Adrenal gland (tissue), 12 donors: Measurements from ENCODE around the gene C12orf76. TPM values are rescaled to one million over a fixed set of nuclear protein-coding genes. Genes with fewer than 3 reads are reported as not detected.

Experiments
- DNase-seq, 7 donors: peaks; one replicate each; pipeline ENCODE4 v3.0.0-alpha.2; 2019 to 2020
- H3K27ac ChIP-seq, 5 donors: fragments of 200-600 bp; sonication (generic) in 4 of 5; 1 replicate in 3 of 5; 2 replicates in 2 of 5; pipeline versions ENCODE4 v1.5.1 to v1.8.0; 2016 to 2020; ENCODE audit warnings: mild to moderate bottlenecking in 1 of 5
- H3K27me3 ChIP-seq: fragments of 200-600 bp; 2 replicates; pipeline ENCODE4 v1.8.0; 2021
- H3K36me3 ChIP-seq, 2 donors: fragments of 200-600 bp; replicated peaks in 1 of 2; 1 replicate in 1 of 2; 2 replicates in 1 of 2; pipeline versions ENCODE4 v1.5.1 to v1.8.0; 2018 to 2022
- H3K4me1 ChIP-seq, 2 donors: fragments of 200-600 bp; replicated peaks in 1 of 2; 1 replicate in 1 of 2; 2 replicates in 1 of 2; pipeline versions ENCODE4 v1.5.1 to v1.8.0; 2018 to 2021
- H3K4me3 ChIP-seq, 4 donors: fragments of 200-600 bp; sonication (generic) in 3 of 4; one replicate each; pipeline ENCODE4 v1.5.1; 2016 to 2018
- H3K9me3 ChIP-seq, 3 donors: fragments of 200-600 bp; sonication (generic) in 1 of 3; replicated peaks in 1 of 3; 1 replicate in 2 of 3; 2 replicates in 1 of 3; pipeline versions ENCODE4 v1.5.1 to v1.8.0; 2016 to 2021
- CTCF ChIP-seq, 6 experiments: fragments of 450-650 bp in 4 of 6; fragments of 200-600 bp in 2 of 6; sonication (generic) in 1 of 6; IDR thresholded peaks; 1 replicate in 5 of 6; 2 replicates in 1 of 6; pipeline versions ENCODE4 v1.5.1 to v1.8.0; 2016 to 2021; ENCODE audit warnings: antibody characterized with exemption in 6 of 6, mild to moderate bottlenecking in 2 of 6, moderate library complexity in 1 of 6
- POLR2A ChIP-seq, 2 donors: fragments of 450-650 bp; IDR thresholded peaks; one replicate each; pipeline ENCODE4 v1.6.1; 2017; ENCODE audit warnings: antibody characterized with exemption in 2 of 2, mild to moderate bottlenecking in 2 of 2, moderate library complexity in 1 of 2
- WGBS, 4 donors: extraction: QIAGEN DNeasy Blood & Tissue Kit in 2 of 4; methylation state at CpG; one replicate each; pipeline versions ENCODE4 v1.1.5 to v1.1.7; 2013 to 2017; 5-methylcytosine and 5-hydroxymethylcytosine counted together
- intact Hi-C, 2 donors: fragments of 100-400 bp; cut with DNase I; formaldehyde crosslinking; loops; one replicate each; pipeline versions ENCODE4 v1.14.1 to v1.15.0; 2022 to 2023
- polyA plus RNA-seq, 3 donors: library from polyadenylated mRNA; stranded (reverse); fragments of 200-250 nt in 2 of 3; fragments of 350-450 nt in 1 of 3; fragmentation: Illumina TruSeq in 1 of 3; extraction: RNeasy Lipid Tissue Mini Kit (QIAGEN cat#74804) in 1 of 3; gene quantifications; one replicate each; pipeline ENCODE4 v1.2.3, GENCODE V29; 2013 to 2014
- small RNA-seq, 2 donors: library from RNA; depleted of rRNA; stranded (forward); fragments of <200 nt; gene quantifications; one replicate each; pipeline ENCODE3, GENCODE V24; 2016
- total RNA-seq, 9 donors: library from RNA; depleted of rRNA in 4 of 9; stranded (reverse); fragments of >200 nt in 4 of 9; fragments of 120-200 nt in 1 of 9; fragmentation: NEBNext Ultra II Directional in 1 of 9; extraction: Animal tissue kit (Norgen Biotek cat#: 25700) in 1 of 9; gene quantifications; one replicate each; pipeline versions ENCODE4 v1.1.0 to v1.2.4, GENCODE V29; 2013 to 2023
- donor health status: healthy with polysubstance abuse.
- donor health status: Bipolar disorder and iron deficiency.
- donor health status: DM: yes; HTN: yes; CAD: no.
- donor health status: DM: no; HTN: no; CAD: no.
- donor health status: DM: no; HTN: no; CAD: no.
- donor health status: DM: yes; HTN: yes; CAD: no.

C12orf76 gene
- total and polyA plus RNA-seq, 12 donors = 7.1 to 35.1 (median 14.4) TPM

- H3K4me1 ChIP-seq = peaks cover 9 to 40% of the 10 kb centered on the region in 2 donors
- 45 to 56% (median 54%) methylated on average over 6 of the region's 6 CpGs for WGBS, 4 donors
Observed at GRCh38 chr12:109994401-109995175, 53.7 kb downstream of the C12orf76 start.

GRCh38 chr12:109993091-109993490, 55.2 kb downstream of the C12orf76 start:
- DNase-seq = no peak
- H3K4me1 ChIP-seq = peaks cover 9 to 33% of the 10 kb centered on the region in 2 donors
- peaks cover 0 to 29% of the 10 kb centered on the region in 2 donors for H3K36me3 ChIP-seq
- 91 to 94% (median 92%) methylated on average over 2 of the region's 2 CpGs for WGBS, 4 donors
- no peaks in the 10 kb centered on the region for H3K27me3 ChIP-seq
- H3K27ac ChIP-seq = no peak overlapping the region
- no peak overlapping the region for H3K4me3 ChIP-seq
- H3K9me3 ChIP-seq = no peaks in the 10 kb centered on the region
- intact Hi-C loops = no loop called here
- TF ChIP-seq POLR2A (IDR thresholded peaks at IDR 0.05) (no peak), CTCF (IDR thresholded peaks at IDR 0.05) (no peak)

More at GRCh38 chr12:109994401-109995175, 53.7 kb downstream of the C12orf76 start:
- Histone ChIP-seq H3K27me3 (no peaks in the 10 kb centered on the region), H3K9me3 (no peaks in the 10 kb centered on the region), H3K27ac (peak overlapping the region in 3 of 5 donors; percentile 93 to 96 (median 93)), H3K4me3 (peak overlapping the region in 2 of 4 donors; percentile 77 to 92), H3K36me3 (peaks cover 0 to 14% of the 10 kb centered on the region in 2 donors)
- intact Hi-C loops = loop anchor here in 1 of 2 donors (5.0 kb wide), 1 partner anchor 43 kb away; no protein-coding TSS in a partner anchor
- peak in 1 of 7 donors; percentile 15 for DNase-seq
- no peak for TF ChIP-seq CTCF (IDR thresholded peaks at IDR 0.05)
- TF ChIP-seq POLR2A (IDR thresholded peaks at IDR 0.05) = no peak

- Histone ChIP-seq H3K27me3 (no peaks in the 10 kb centered on the region), H3K9me3 (no peaks in the 10 kb centered on the region), H3K27ac (no peak overlapping the region), H3K4me1 (peaks cover 9 to 33% of the 10 kb centered on the region in 2 donors), H3K4me3 (no peak overlapping the region), H3K36me3 (peaks cover 0 to 44% of the 10 kb centered on the region in 2 donors)
- peak in 1 of 7 donors; percentile 29 for DNase-seq
- intact Hi-C loops = no loop called here
- no peak for TF ChIP-seq CTCF (IDR thresholded peaks at IDR 0.05)
- no peak for TF ChIP-seq POLR2A (IDR thresholded peaks at IDR 0.05)
- 92 to 96% (median 94%) methylated on average over 5 of the region's 5 CpGs for WGBS, 4 donors
Observed at GRCh38 chr12:109991586-109991985, 56.7 kb downstream of the C12orf76 start.

Small RNA genes lying within 50 kb of the gene (small RNA-seq; reads per million reads assigned to genes)
- gene AC007546.2 = 0 reads per million in 2 donors

Other genes starting within 250 kb of the C12orf76 start
- gene TRPV4, start 215.1 kb downstream of the C12orf76 start, total RNA-seq = 1 to 10 TPM in 7 of 9 donors, under 1 TPM in 2; 0.30 to 5.9 (median 2.4) TPM
- under 1 TPM; 0.46 to 0.64 (median 0.48) TPM for gene TRPV4, start 215.1 kb downstream of the C12orf76 start, polyA plus RNA-seq
- 10 to 100 TPM; 29.7 to 73.7 (median 40.5) TPM for gene GLTP, start 168.0 kb downstream of the C12orf76 start, total RNA-seq
- 10 to 100 TPM; 24.5 to 38.6 (median 27.4) TPM for gene GLTP, start 168.0 kb downstream of the C12orf76 start, polyA plus RNA-seq
- gene TCHP, start 148.2 kb downstream of the C12orf76 start, total RNA-seq = 10 to 100 TPM in 4 of 9 donors, 1 to 10 TPM in 5; 8.8 to 18.7 (median 10.0) TPM
- gene TCHP, start 148.2 kb downstream of the C12orf76 start, polyA plus RNA-seq = 10 to 100 TPM in 2 of 3 donors, 1 to 10 TPM in 1; 8.3 to 21.1 (median 11.3) TPM
- 10 to 100 TPM; 35.9 to 80.9 (median 57.9) TPM for gene GIT2, start 52.2 kb downstream of the C12orf76 start, total RNA-seq
- 10 to 100 TPM; 24.3 to 56.3 (median 31.6) TPM for gene GIT2, start 52.2 kb downstream of the C12orf76 start, polyA plus RNA-seq
- 10 to 100 TPM; 31.0 to 84.5 (median 46.4) TPM for gene ANKRD13A, start 49.1 kb downstream of the C12orf76 start, total RNA-seq
- gene ANKRD13A, start 49.1 kb downstream of the C12orf76 start, polyA plus RNA-seq = 10 to 100 TPM; 17.1 to 38.6 (median 17.1) TPM
- 10 to 100 TPM in 5 of 9 donors, 1 to 10 TPM in 4; 4.0 to 19.2 (median 11.4) TPM for gene IFT81, start 75.8 kb upstream of the C12orf76 start, total RNA-seq
- 10 to 100 TPM in 1 of 3 donors, 1 to 10 TPM in 2; 5.3 to 12.1 (median 5.9) TPM for gene IFT81, start 75.8 kb upstream of the C12orf76 start, polyA plus RNA-seq
- 100 to 1,000 TPM in 8 of 9 donors, 10 to 100 TPM in 1; 94.7 to 312 (median 132) TPM for gene ATP2A2, start 232.7 kb upstream of the C12orf76 start, total RNA-seq
- 100 to 1,000 TPM in 1 of 3 donors, 10 to 100 TPM in 2; 20.8 to 198 (median 27.1) TPM for gene ATP2A2, start 232.7 kb upstream of the C12orf76 start, polyA plus RNA-seq